HepG2 (cell line): ENCODE results near the gene CAMK2D. TPM values are rescaled to one million over a fixed set of nuclear protein-coding genes. Genes with fewer than 3 reads are reported as not detected.

Experiments
- ATAC-seq: fragments of 200-7000 bp; cut with Tn5 transposase; 3 replicates; pipeline ENCODE4 v1.9.1; 2020; ENCODE audit warnings: mild to moderate bottlenecking, moderate library complexity
- BruUV-seq: library from RNA; stranded (reverse); fragments of 400-500 nt; replicated peaks from 2 replicates; lab custom pipeline; 2021; lab: Mats Ljungman, UMichigan
- CTCF ChIA-PET: fragments of 300-600 bp; formaldehyde crosslinking; extraction: SDS; loops from one replicate; lab custom pipeline; 2021; ENCODE audit warnings: low total read pairs, inconsistent platforms, low intra/inter-chr PET ratio; lab: Yijun Ruan, JAX
- POLR2A ChIA-PET: fragments of 350-600 bp; sonication (Branson Sonifier 250); formaldehyde crosslinking; loops from one replicate; lab custom pipeline; 2020; ENCODE audit warnings: antibody characterized with exemption, inconsistent platforms; lab: Yijun Ruan, JAX
- DNase-seq: peaks from one replicate; pipeline ENCODE4 v3.0.0-alpha.2; 2015; ENCODE audit warnings: low spot score
- FAIRE-seq: peaks from 3 replicates; lab custom pipeline; 2011; peaks lifted over from hg19 to GRCh38; lab: Jason Lieb, UNC
- H2AFZ ChIP-seq: one replicate; pipeline ENCODE4 v1.6.1; 2011; ENCODE audit warnings: low read length, inconsistent platforms
- H3K27ac ChIP-seq: fragments of 300-600 bp; 3 replicates; pipeline ENCODE4 v1.8.0; 2011; ENCODE audit warnings: mixed run types, mild to moderate bottlenecking, mixed read lengths, low read length, inconsistent platforms; ENCODE audit not compliant: insufficient read depth; ENCODE audit errors: extremely low read length
- H3K27me3 ChIP-seq, 2 experiments: fragments of 200-600 bp in 1 of 2; 2 replicates in 1 of 2; 3 replicates in 1 of 2; pipeline versions ENCODE4 v1.6.0 to v1.8.0; 2011; ENCODE audit warnings: low read length in 2 of 2, mild to moderate bottlenecking in 2 of 2, moderate library complexity in 2 of 2, inconsistent platforms in 1 of 2; ENCODE audit not compliant: insufficient read depth in 2 of 2, control insufficient read depth in 1 of 2
- H3K36me3 ChIP-seq, 2 experiments: fragments of 200-600 bp in 1 of 2; replicated peaks in 1 of 2; 2 replicates in 1 of 2; 3 replicates in 1 of 2; pipeline versions ENCODE4 v1.5.1 to v1.8.0; 2011; ENCODE audit warnings: low read length in 2 of 2, inconsistent platforms in 1 of 2; ENCODE audit not compliant: insufficient read depth in 2 of 2, control insufficient read depth in 1 of 2
- H3K4me1 ChIP-seq: 2 replicates; pipeline ENCODE4 v1.5.1; 2012; ENCODE audit warnings: low read length, inconsistent platforms; ENCODE audit not compliant: insufficient read depth
- H3K4me2 ChIP-seq: 2 replicates; pipeline ENCODE4 v1.6.0; 2011; ENCODE audit warnings: low read depth, low read length, inconsistent platforms
- H3K4me3 ChIP-seq, 3 experiments: fragments of 200-600 bp in 1 of 3; sonication (generic), shearing (Covaris generic) in 1 of 3; replicated peaks in 1 of 3; 2 replicates each; pipeline ENCODE4 v1.5.1; 2011 to 2016; ENCODE audit warnings: low read length in 3 of 3, inconsistent platforms in 2 of 3, low read depth in 2 of 3, mild to moderate bottlenecking in 2 of 3, control low read depth in 1 of 3, mixed read lengths in 1 of 3; ENCODE audit not compliant: insufficient read depth in 1 of 3
- H3K79me2 ChIP-seq: one replicate; pipeline ENCODE4 v1.6.1; 2011; ENCODE audit warnings: low read length, inconsistent platforms; ENCODE audit not compliant: insufficient read depth
- H3K9ac ChIP-seq: 2 replicates; pipeline ENCODE4 v1.6.0; 2011; ENCODE audit warnings: mild to moderate bottlenecking, low read depth, low read length, inconsistent platforms; ENCODE audit not compliant: insufficient read depth
- H3K9me3 ChIP-seq: 2 replicates; pipeline ENCODE4 v1.5.1; 2012; ENCODE audit warnings: mild to moderate bottlenecking, low read length
- H4K20me1 ChIP-seq: 2 replicates; pipeline ENCODE4 v1.6.0; 2011; ENCODE audit warnings: inconsistent platforms, mild to moderate bottlenecking, low read length, moderate library complexity; ENCODE audit not compliant: insufficient read depth
- GATA4 ChIP-seq: sonication (generic); IDR thresholded peaks from 2 replicates; pipeline ENCODE4 v1.6.1; 2016; ENCODE audit warnings: antibody characterized with exemption, low read depth, borderline replicate concordance
- HDAC6 ChIP-seq: fragments of 200-600 bp; sonication (generic); IDR thresholded peaks from 2 replicates; pipeline ENCODE4 v1.7.0; 2017; ENCODE audit warnings: mild to moderate bottlenecking, antibody characterized with exemption, low read length, low read depth
- HES4 ChIP-seq: sonication (generic); formaldehyde crosslinking; IDR thresholded peaks from 2 replicates; pipeline ENCODE4 v1.9.0; 2021; ENCODE audit warnings: mild to moderate bottlenecking, missing genetic modification reagents, borderline replicate concordance
- HOXA5 ChIP-seq: sonication (generic); formaldehyde crosslinking; IDR thresholded peaks from 2 replicates; pipeline ENCODE4 v1.4.0; 2020; ENCODE audit warnings: missing genetic modification reagents
- KLF12 ChIP-seq: sonication (generic); formaldehyde crosslinking; IDR thresholded peaks from 2 replicates; pipeline ENCODE4 v1.4.0; 2020; ENCODE audit warnings: missing genetic modification reagents, borderline replicate concordance
- NR1H2 ChIP-seq: sonication (generic); formaldehyde crosslinking; IDR thresholded peaks from 2 replicates; pipeline ENCODE4 v1.8.1; 2022; ENCODE audit warnings: low read depth, missing genetic modification reagents, borderline replicate concordance
- POGZ ChIP-seq: sonication (generic); formaldehyde crosslinking; IDR thresholded peaks from 2 replicates; pipeline ENCODE4 v1.4.0; 2020; ENCODE audit warnings: mild to moderate bottlenecking, missing genetic modification reagents
- YEATS2 ChIP-seq: sonication (generic); formaldehyde crosslinking; IDR thresholded peaks from 2 replicates; pipeline ENCODE4 v1.4.0; 2020; ENCODE audit warnings: missing genetic modification reagents, borderline replicate concordance
- ZNF607 ChIP-seq: sonication (generic); formaldehyde crosslinking; IDR thresholded peaks from 2 replicates; pipeline ENCODE4 v1.5.1; 2020; ENCODE audit warnings: missing genetic modification reagents, mild to moderate bottlenecking, borderline replicate concordance
- ZNF878 ChIP-seq: sonication (generic); formaldehyde crosslinking; IDR thresholded peaks from 2 replicates; pipeline ENCODE4 v1.8.1; 2023; ENCODE audit warnings: mild to moderate bottlenecking, missing genetic modification reagents, moderate library complexity
- in situ Hi-C: cut with HindIII; loops from 2 replicates; pipeline ENCODE4 v1.10.0; 2017; ENCODE audit warnings: low pct_unique_long_range_greater_than_20kb; ENCODE audit not compliant: extremely low pct_ligation_motif_present
- intact Hi-C: fragments of 100-400 bp; cut with micrococcal nuclease; formaldehyde crosslinking; loops from one replicate; pipeline ENCODE4 v1.10.0; 2022; ENCODE audit not compliant: unreplicated experiment
- polyA plus RNA-seq, 8 experiments: library from polyadenylated mRNA; depleted of rRNA in 3 of 8; stranded (reverse) in 7 of 8; unstranded in 1 of 8; fragments of >200 nt; fragmentation: Illumina TruSeq in 4 of 8; extraction: Trizol in 4 of 8; gene quantifications; 2 replicates each; pipeline versions ENCODE4 v1.2.1 to v1.2.3, GENCODE V29; 2011 to 2016; ENCODE audit warnings: low read depth in 4 of 8, missing spikeins in 1 of 8, mixed read lengths in 1 of 8; ENCODE audit not compliant: insufficient read depth in 1 of 8
- total RNA-seq, 5 experiments: library from RNA; depleted of rRNA; stranded (reverse); fragments of >200 nt; fragmentation: Illumina TruSeq; extraction: Trizol; gene quantifications; 2 replicates each; pipeline ENCODE4 v1.2.3, GENCODE V29; 2016; ENCODE audit warnings: low read depth in 1 of 5
- TF ChIP-seq, protein P1 (sequence below): sonication (generic); formaldehyde crosslinking; IDR thresholded peaks from 2 replicates; pipeline ENCODE4 v1.4.0; 2020; ENCODE audit warnings: missing genetic modification reagents, mild to moderate bottlenecking, borderline replicate concordance

CAMK2D gene
- total and polyA plus RNA-seq, 2 of the 13 experiments (the other 11 are each of a cell fraction or from before 2014, with no cell fraction given): 18.0 to 65.4 TPM

GRCh38 chr4:113741956-113742355 lies 19.6 kb downstream of the CAMK2D start:
- CTCF ChIA-PET: no interaction called here
- no peak for TF ChIP-seq HDAC6
- no peak for TF ChIP-seq GATA4
- TF ChIP-seq POGZ (CRISPR knock-in tag): no peak
- TF ChIP-seq ZNF607: no peak
- TF ChIP-seq YEATS2 (CRISPR knock-in tag): no peak
- no peak for TF ChIP-seq HES4 (CRISPR knock-in tag)
- no peak for TF ChIP-seq NR1H2 (CRISPR knock-in tag)
- TF ChIP-seq, protein P1, sequence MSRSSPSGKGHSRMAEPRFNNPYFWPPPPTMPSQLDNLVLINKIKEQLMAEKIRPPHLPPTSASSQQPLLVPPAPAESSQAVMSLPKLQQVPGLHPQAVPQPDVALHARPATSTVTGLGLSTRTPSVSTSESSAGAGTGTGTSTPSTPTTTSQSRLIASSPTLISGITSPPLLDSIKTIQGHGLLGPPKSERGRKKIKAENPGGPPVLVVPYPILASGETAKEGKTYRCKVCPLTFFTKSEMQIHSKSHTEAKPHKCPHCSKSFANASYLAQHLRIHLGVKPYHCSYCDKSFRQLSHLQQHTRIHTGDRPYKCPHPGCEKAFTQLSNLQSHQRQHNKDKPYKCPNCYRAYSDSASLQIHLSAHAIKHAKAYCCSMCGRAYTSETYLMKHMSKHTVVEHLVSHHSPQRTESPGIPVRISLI: no peak
- no peak for TF ChIP-seq KLF12 (CRISPR knock-in tag)
- no peak for TF ChIP-seq HOXA5 (CRISPR knock-in tag)
- TF ChIP-seq ZNF878: no peak
- H3K4me2 ChIP-seq: no peak overlapping the region
- H4K20me1 ChIP-seq: no peaks in the 10 kb centered on the region
- no peak overlapping the region for H3K9ac ChIP-seq
- H3K9me3 ChIP-seq: no peaks in the 10 kb centered on the region
- no TSS peak for BruUV-seq
- no peak overlapping the region for H3K27ac ChIP-seq
- H3K4me3 ChIP-seq: no peak overlapping the region
- ATAC-seq (no peak), FAIRE-seq (no peak), DNase-seq (no peak)
- H3K4me1 ChIP-seq: no peaks in the 10 kb centered on the region
- no peaks in the 10 kb centered on the region for H3K27me3 ChIP-seq
- POLR2A ChIA-PET: interaction anchor here (1.6 kb wide), 1 partner anchor 19 kb away, joined by 3 read pairs; no protein-coding TSS in a partner anchor
- peaks cover 0 to 5% of the 10 kb centered on the region in 2 experiments; a peak in 2 of 5 replicates for H3K36me3 ChIP-seq
- peaks cover 22% of the 10 kb centered on the region for H3K79me2 ChIP-seq
- H2AFZ ChIP-seq: no peak overlapping the region
- intact Hi-C loops: no loop called here
- in situ Hi-C loops: no loop called here
